MM.1S (cell line): ENCODE measurements around the gene KLHDC8A.

Source experiments
- CTCF ChIP-seq: fragments of 300-600 bp; sonication (generic); IDR thresholded peaks from 2 replicates; pipeline ENCODE4 v1.5.1; 2016; ENCODE audit warnings: antibody characterized with exemption, low read length, mixed read lengths
- EZH2phosphoT487 ChIP-seq: fragments of 300-600 bp; sonication (generic); IDR thresholded peaks from 2 replicates; pipeline ENCODE4 v1.6.1; 2018; ENCODE audit warnings: antibody characterized with exemption, low read length

- TF ChIP-seq CTCF (no peak), EZH2phosphoT487 (no peak)
These were observed 43.7 kb downstream of the KLHDC8A start for GRCh38 chr1:205312866-205313562.
